ENCODE data around the gene C19orf38. TPM values are rescaled to one million over a fixed set of nuclear protein-coding genes. Genes with fewer than 3 reads are reported as not detected.

Gene C19orf38
- polyA plus RNA-seq, 2 of the 4 experiments (the other 2 are of a cell fraction) = 0.09 to 0.13 TPM

DNA sequence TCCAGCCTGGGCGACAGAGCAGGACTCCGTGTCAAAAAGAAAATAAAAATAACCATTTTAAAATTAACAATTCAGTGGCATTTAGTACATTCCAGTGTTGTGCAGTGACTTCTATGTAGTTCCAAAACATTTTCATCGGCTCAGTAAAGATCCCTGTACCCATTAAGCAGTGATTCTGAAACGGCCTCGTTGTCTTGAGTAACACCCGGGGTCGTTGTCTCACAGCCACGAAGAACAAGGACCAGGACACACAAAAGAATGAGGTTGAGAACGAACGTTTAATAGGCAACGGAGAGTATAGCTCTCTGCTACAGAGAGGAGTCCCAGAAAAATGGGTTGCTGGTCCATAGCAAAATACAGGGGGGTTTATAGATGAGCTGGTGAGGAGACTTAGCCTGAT lies 9.8 kb upstream of the C19orf38 start:
- no peak overlapping the region for H3K4me2 ChIP-seq
- POLR2A ChIA-PET = no interaction called here
- CTCF ChIA-PET = interaction anchor here (0.5 to 6.7 kb wide), 2 partner anchors 27 to 50 kb away, joined by 3 to 65 read pairs; no protein-coding TSS in a partner anchor
- no peak overlapping the region for H3K4me3 ChIP-seq
- H3K9me3 ChIP-seq = peaks cover 7% of the 10 kb centered on the region
- FAIRE-seq (no peak), DNase-seq (ENCODE audit: low read depth in 1 of 2, low spot score in 1 of 2) (no peak), ATAC-seq (no peak)
- peaks cover 8% of the 10 kb centered on the region; the same call in 2 of the 3 replicates for H3K4me1 ChIP-seq
- WGBS (ENCODE audit: missing lambda C conversion rate) = 83% methylated on average over 11 of the region's 11 CpGs
- H3K27ac ChIP-seq = no peak overlapping the region
- no peak for TF ChIP-seq KDM1A (IDR thresholded peaks at IDR 0.05; ENCODE audit: low read depth)
- no peak for TF ChIP-seq REST (IDR thresholded peaks at IDR 0.05)

DNA sequence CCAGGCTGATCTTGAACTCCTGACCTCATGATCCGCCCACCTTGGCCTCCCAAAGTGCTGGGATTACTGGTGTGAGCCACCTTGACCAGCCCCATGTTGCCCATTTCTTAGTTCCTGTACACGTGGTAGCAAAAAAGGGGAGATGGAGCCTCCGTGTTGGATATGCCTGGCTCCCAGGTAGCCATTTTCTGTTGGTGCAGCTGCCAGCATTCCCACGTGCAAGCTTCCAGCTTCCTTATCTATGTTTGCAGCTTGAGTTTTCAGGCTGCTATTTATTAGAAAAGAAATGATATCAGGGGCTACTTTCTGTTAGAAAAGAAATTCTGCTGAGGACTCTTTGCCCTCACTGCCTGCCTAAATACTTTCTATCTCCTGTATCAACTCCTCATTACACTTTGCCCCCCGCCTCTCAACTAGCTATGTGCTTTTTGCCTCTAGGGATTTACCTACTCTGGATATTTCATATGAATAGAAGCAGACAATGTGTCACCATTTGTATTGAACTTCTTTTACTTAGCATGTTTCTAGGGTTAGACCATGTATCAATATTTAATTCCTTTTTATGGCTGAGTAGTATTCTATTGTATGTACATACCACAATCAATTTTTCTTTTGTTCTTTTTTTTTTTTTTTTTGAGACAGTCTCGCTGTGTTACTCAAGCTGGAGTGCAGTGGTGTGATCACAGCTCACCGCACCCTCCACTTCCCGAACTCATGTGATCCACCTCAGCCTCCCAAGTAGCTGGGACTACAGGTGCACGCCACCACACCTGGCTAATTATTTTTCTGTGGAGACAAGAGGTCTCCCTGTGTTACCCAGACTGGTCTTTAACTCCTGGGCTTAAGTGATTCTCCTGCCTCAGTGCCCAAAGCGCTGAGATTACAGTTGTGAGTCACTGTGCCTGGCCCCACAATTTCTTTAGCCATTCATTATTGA lies 8.8 kb upstream of the C19orf38 start:
- ATAC-seq (no peak), DNase-seq (ENCODE audit: low read depth in 1 of 2, low spot score in 1 of 2) (no peak), FAIRE-seq (no peak)
- POLR2A ChIA-PET = interaction anchor here (0.6 kb wide), 1 partner anchor 116 kb away, joined by 4 read pairs; no protein-coding TSS in a partner anchor
- Histone ChIP-seq H3K4me3 (no peak overlapping the region), H3K4me2 (no peak overlapping the region), H3K27ac (no peak overlapping the region), H3K9me3 (peaks cover 7% of the 10 kb centered on the region), H3K4me1 (peaks cover 8% of the 10 kb centered on the region; the same call in 2 of the 3 replicates)
- 54% methylated on average over 10 of the region's 10 CpGs for WGBS (ENCODE audit: missing lambda C conversion rate)
- CTCF ChIA-PET = interaction anchor here (0.5 to 6.7 kb wide), 4 partner anchors 10 to 51 kb away, joined by 3 to 65 read pairs (median 4); no protein-coding TSS in a partner anchor
- TF ChIP-seq ZSCAN20 (CRISPR knock-in tag; IDR thresholded peaks at IDR 0.05) (no peak), EHF (CRISPR knock-in tag; IDR thresholded peaks at IDR 0.05) (no peak), BHLHE40 (IDR thresholded peaks at IDR 0.05; ENCODE audit: low read depth, low read length) (no peak), HOXA7 (CRISPR knock-in tag; IDR thresholded peaks at IDR 0.05) (no peak), KDM5A (IDR thresholded peaks at IDR 0.05) (no peak), HEYL (CRISPR knock-in tag; IDR thresholded peaks at IDR 0.05) (no peak), E2F6 (IDR thresholded peaks at IDR 0.05; ENCODE audit: borderline replicate concordance, low read depth) (no peak), HES2 (IDR thresholded peaks at IDR 0.05) (no peak), ZFP36 (IDR thresholded peaks at IDR 0.05; ENCODE audit: borderline replicate concordance, partially characterized antibody) (no peak), RCOR1 (IDR thresholded peaks at IDR 0.05; ENCODE audit: low read depth, low read length) (no peak), JUN (IDR thresholded peaks at IDR 0.05) (no peak), SREBF2 (IDR thresholded peaks at IDR 0.05) (no peak), NR3C1 (IDR thresholded peaks at IDR 0.05) (no peak), CBX2 (IDR thresholded peaks at IDR 0.05; ENCODE audit: borderline replicate concordance, low read depth) (no peak), CHD2 (IDR thresholded peaks at IDR 0.05; ENCODE audit: low read length, partially characterized antibody) (no peak), CEBPB (IDR thresholded peaks at IDR 0.05) (no peak)
- TF ChIP-seq, protein P1, sequence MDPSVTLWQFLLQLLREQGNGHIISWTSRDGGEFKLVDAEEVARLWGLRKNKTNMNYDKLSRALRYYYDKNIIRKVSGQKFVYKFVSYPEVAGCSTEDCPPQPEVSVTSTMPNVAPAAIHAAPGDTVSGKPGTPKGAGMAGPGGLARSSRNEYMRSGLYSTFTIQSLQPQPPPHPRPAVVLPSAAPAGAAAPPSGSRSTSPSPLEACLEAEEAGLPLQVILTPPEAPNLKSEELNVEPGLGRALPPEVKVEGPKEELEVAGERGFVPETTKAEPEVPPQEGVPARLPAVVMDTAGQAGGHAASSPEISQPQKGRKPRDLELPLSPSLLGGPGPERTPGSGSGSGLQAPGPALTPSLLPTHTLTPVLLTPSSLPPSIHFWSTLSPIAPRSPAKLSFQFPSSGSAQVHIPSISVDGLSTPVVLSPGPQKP (IDR thresholded peaks at IDR 0.05; ENCODE audit: low read depth, low read length) = no peak
- TF ChIP-seq, protein P2, sequence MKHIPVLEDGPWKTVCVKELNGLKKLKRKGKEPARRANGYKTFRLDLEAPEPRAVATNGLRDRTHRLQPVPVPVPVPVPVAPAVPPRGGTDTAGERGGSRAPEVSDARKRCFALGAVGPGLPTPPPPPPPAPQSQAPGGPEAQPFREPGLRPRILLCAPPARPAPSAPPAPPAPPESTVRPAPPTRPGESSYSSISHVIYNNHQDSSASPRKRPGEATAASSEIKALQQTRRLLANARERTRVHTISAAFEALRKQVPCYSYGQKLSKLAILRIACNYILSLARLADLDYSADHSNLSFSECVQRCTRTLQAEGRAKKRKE (CRISPR knock-in tag; IDR thresholded peaks at IDR 0.05; ENCODE audit: low read depth) = no peak
